ENCODE results near the gene ALG12. TPM values are rescaled to one million over a fixed set of nuclear protein-coding genes. Genes with fewer than 3 reads are reported as not detected.
"Not testable (repeated sequence)": the region's sequence is repeated elsewhere in the genome, so short reads cannot be mapped to it uniquely, and the experiment has no call there.

Gene ALG12
- total RNA-seq, 1 experiment from 2014 or later, result 26.2 TPM

- DNase-seq (ENCODE audit: low read depth), result no peak
These were observed 50.7 kb downstream of the ALG12 start for GRCh38 chr22:49867303-49868265.

GRCh38 chr22:49866646-49867045 is 51.6 kb downstream of the ALG12 start:
- DNase-seq (ENCODE audit: low read depth), result no peak

- no peak for DNase-seq (ENCODE audit: low read depth)
These were observed 52.1 kb downstream of the ALG12 start for GRCh38 chr22:49866134-49866533.

GRCh38 chr22:49865156-49865555 is 53.1 kb downstream of the ALG12 start:
- no peak for DNase-seq (ENCODE audit: low read depth)

- DNase-seq (ENCODE audit: low read depth), result no peak
These were observed 54.3 kb downstream of the ALG12 start for GRCh38 chr22:49863931-49864330.

GRCh38 chr22:49862496-49862776 is 55.8 kb downstream of the ALG12 start:
- DNase-seq (ENCODE audit: low read depth), result no peak

GRCh38 chr22:49861642-49862495 is 56.4 kb downstream of the ALG12 start:
- DNase-seq (ENCODE audit: low read depth), result no peak

GRCh38 chr22:49858827-49859226 is 59.4 kb downstream of the ALG12 start:
- DNase-seq (ENCODE audit: low read depth), result no peak

GRCh38 chr22:49856766-49857618 is 61.2 kb downstream of the ALG12 start:
- DNase-seq (ENCODE audit: low read depth), result no peak

- DNase-seq (ENCODE audit: low read depth), result no peak
These were observed 61.9 kb downstream of the ALG12 start for GRCh38 chr22:49856343-49856742.

- DNase-seq (ENCODE audit: low read depth), result peak; percentile 47
These were observed 62.9 kb downstream of the ALG12 start for GRCh38 chr22:49855251-49855911.

- DNase-seq (ENCODE audit: low read depth), result peak; percentile 24
These were observed 64.0 kb downstream of the ALG12 start for GRCh38 chr22:49853981-49854831.

GRCh38 chr22:49852898-49853894 is 65.0 kb downstream of the ALG12 start, which contains the start of gene ZBED4:
TSS of gene ZBED4 (plus strand) at chr22:49853844. CDS start at chr22:49883663, 29,819 bp downstream.
- DNase-seq (ENCODE audit: low read depth), result peak; percentile 92

- DNase-seq (ENCODE audit: low read depth), result not testable (repeated sequence)
These were observed 65.7 kb downstream of the ALG12 start for GRCh38 chr22:49852568-49852897.

GRCh38 chr22:49850959-49851802 is 67.1 kb downstream of the ALG12 start:
- DNase-seq (ENCODE audit: low read depth), result no peak
